ENCODE results near the gene GLCCI1. TPM values are rescaled to one million over a fixed set of nuclear protein-coding genes. Genes with fewer than 3 reads are reported as not detected.

The GLCCI1 gene
- 31.1 and 35.3 TPM in 2 replicates for total RNA-seq (2014; rRNA removed; shearing (Covaris generic))

GRCh38 chr7:7968544-7969305 lies at the start of gene GLCCI1:
TSS of gene GLCCI1 (plus strand) at chr7:7968796. CDS start at chr7:7969351, 555 bp downstream.
- peak; percentile 99 for DNase-seq (ENCODE audit: low spot score)
- in situ Hi-C loops (cut with HindIII; ENCODE audit: low sequenced_read_pairs) = no loop called here

- in situ Hi-C loops (cut with HindIII; ENCODE audit: low sequenced_read_pairs) = no loop called here
- no peak for DNase-seq (ENCODE audit: low spot score)
Observed at GRCh38 chr7:7919449-7919945, 49.1 kb upstream of the GLCCI1 start.

GRCh38 chr7:7920056-7920455 lies 48.5 kb upstream of the GLCCI1 start:
- in situ Hi-C loops (cut with HindIII; ENCODE audit: low sequenced_read_pairs) = no loop called here
- no peak for DNase-seq (ENCODE audit: low spot score)

- DNase-seq (ENCODE audit: low spot score) = no peak
- in situ Hi-C loops (cut with HindIII; ENCODE audit: low sequenced_read_pairs) = no loop called here
Observed at GRCh38 chr7:7920481-7920880, 48.1 kb upstream of the GLCCI1 start.

- in situ Hi-C loops (cut with HindIII; ENCODE audit: low sequenced_read_pairs) = no loop called here
- peak; percentile 13 for DNase-seq (ENCODE audit: low spot score)
Observed at GRCh38 chr7:7921830-7922229, 46.8 kb upstream of the GLCCI1 start.

GRCh38 chr7:7922684-7923385 lies 45.8 kb upstream of the GLCCI1 start:
- in situ Hi-C loops (cut with HindIII; ENCODE audit: low sequenced_read_pairs) = no loop called here

GRCh38 chr7:7923818-7924217 lies 44.8 kb upstream of the GLCCI1 start:
- DNase-seq (ENCODE audit: low spot score) = no peak
- in situ Hi-C loops (cut with HindIII; ENCODE audit: low sequenced_read_pairs) = no loop called here

More at GRCh38 chr7:7922684-7923385, 45.8 kb upstream of the GLCCI1 start:
- no peak for DNase-seq (ENCODE audit: low spot score)

- no peak for DNase-seq (ENCODE audit: low spot score)
- in situ Hi-C loops (cut with HindIII; ENCODE audit: low sequenced_read_pairs) = no loop called here
Observed at GRCh38 chr7:7924303-7924702, 44.3 kb upstream of the GLCCI1 start.

GRCh38 chr7:7931626-7932025 lies 37.0 kb upstream of the GLCCI1 start:
- DNase-seq (ENCODE audit: low spot score) = no peak
- in situ Hi-C loops (cut with HindIII; ENCODE audit: low sequenced_read_pairs) = no loop called here

- no peak for DNase-seq (ENCODE audit: low spot score)
- in situ Hi-C loops (cut with HindIII; ENCODE audit: low sequenced_read_pairs) = no loop called here
Observed at GRCh38 chr7:7932553-7932952, 36.0 kb upstream of the GLCCI1 start.

- in situ Hi-C loops (cut with HindIII; ENCODE audit: low sequenced_read_pairs) = no loop called here
- no peak for DNase-seq (ENCODE audit: low spot score)
Observed at GRCh38 chr7:7933915-7934526, 34.6 kb upstream of the GLCCI1 start.

- in situ Hi-C loops (cut with HindIII; ENCODE audit: low sequenced_read_pairs) = no loop called here
- no peak for DNase-seq (ENCODE audit: low spot score)
Observed at GRCh38 chr7:7934945-7935344, 33.7 kb upstream of the GLCCI1 start.

GRCh38 chr7:7938471-7938870 lies 30.1 kb upstream of the GLCCI1 start:
- no peak for DNase-seq (ENCODE audit: low spot score)
- in situ Hi-C loops (cut with HindIII; ENCODE audit: low sequenced_read_pairs) = no loop called here

- in situ Hi-C loops (cut with HindIII; ENCODE audit: low sequenced_read_pairs) = no loop called here
- peak; percentile 6 for DNase-seq (ENCODE audit: low spot score)
Observed at GRCh38 chr7:7943951-7944350, 24.6 kb upstream of the GLCCI1 start.

- in situ Hi-C loops (cut with HindIII; ENCODE audit: low sequenced_read_pairs) = no loop called here
- DNase-seq (ENCODE audit: low spot score) = peak; percentile 16
Observed at GRCh38 chr7:7944619-7945282, 23.8 kb upstream of the GLCCI1 start.

- in situ Hi-C loops (cut with HindIII; ENCODE audit: low sequenced_read_pairs) = no loop called here
- DNase-seq (ENCODE audit: low spot score) = no peak
Observed at GRCh38 chr7:7946486-7946885, 22.1 kb upstream of the GLCCI1 start.

- in situ Hi-C loops (cut with HindIII; ENCODE audit: low sequenced_read_pairs) = no loop called here
Observed at GRCh38 chr7:7948232-7948631, 20.4 kb upstream of the GLCCI1 start.

GRCh38 chr7:7953806-7954205 lies 14.8 kb upstream of the GLCCI1 start:
- DNase-seq (ENCODE audit: low spot score) = no peak
- in situ Hi-C loops (cut with HindIII; ENCODE audit: low sequenced_read_pairs) = no loop called here

More at GRCh38 chr7:7948232-7948631, 20.4 kb upstream of the GLCCI1 start:
- DNase-seq (ENCODE audit: low spot score) = no peak

- in situ Hi-C loops (cut with HindIII; ENCODE audit: low sequenced_read_pairs) = no loop called here
- DNase-seq (ENCODE audit: low spot score) = no peak
Observed at GRCh38 chr7:7956531-7957128, 12.0 kb upstream of the GLCCI1 start.
